HL-60 (cell line): ENCODE results near the gene STARD7.
A peak's percentile ranks its signal among the peaks of the same experiment; 100 is the strongest.

ENCODE experiments used
- DNase-seq, 2 experiments: peaks; one replicate each; pipeline ENCODE4 v3.0.0-alpha.2; 2010 to 2020; ENCODE audit warnings: low read depth in 1 of 2, low spot score in 1 of 2
- H3K27ac ChIP-seq: fragments of 250-450 bp; sonication (Bioruptor Pico); replicated peaks from 2 replicates; pipeline ENCODE4 v1.5.1; 2020; ENCODE audit warnings: mild to moderate bottlenecking, moderate library complexity
- H3K27me3 ChIP-seq: fragments of 250-450 bp; sonication (Bioruptor Pico); 2 replicates; pipeline ENCODE4 v1.5.1; 2021; ENCODE audit warnings: mild to moderate bottlenecking, moderate library complexity; ENCODE audit not compliant: insufficient read depth, poor library complexity, severe bottlenecking
- H3K4me3 ChIP-seq: replicated peaks from 2 replicates; pipeline ENCODE4 v1.5.1; 2011; ENCODE audit warnings: mild to moderate bottlenecking, control low read depth, low read length; ENCODE audit not compliant: insufficient read depth
- GABPA ChIP-seq: IDR thresholded peaks from 2 replicates; pipeline ENCODE4 v1.6.1; 2012; ENCODE audit warnings: low read depth
- POLR2AphosphoS5 ChIP-seq: IDR thresholded peaks from 2 replicates; pipeline ENCODE4 v1.6.1; 2012; ENCODE audit warnings: low read depth
- SPI1 ChIP-seq: IDR thresholded peaks from 2 replicates; pipeline ENCODE4 v1.6.1; 2012; ENCODE audit warnings: low read depth, mild to moderate bottlenecking, borderline replicate concordance
- TF ChIP-seq, protein P1 (sequence below): IDR thresholded peaks from one replicate; pipeline ENCODE4 v1.5.1; 2011; ENCODE audit warnings: low read length, control low read depth, inconsistent platforms; ENCODE audit not compliant: insufficient read depth
- TF ChIP-seq, protein P2 (sequence below): IDR thresholded peaks from 2 replicates; pipeline ENCODE4 v1.6.1; 2012; ENCODE audit warnings: low read depth; ENCODE audit not compliant: insufficient replicate concordance

The STARD7 gene

GRCh38 chr2:96145848-96146152 lies 62.8 kb downstream of the STARD7 start:
- TF ChIP-seq, protein P1, sequence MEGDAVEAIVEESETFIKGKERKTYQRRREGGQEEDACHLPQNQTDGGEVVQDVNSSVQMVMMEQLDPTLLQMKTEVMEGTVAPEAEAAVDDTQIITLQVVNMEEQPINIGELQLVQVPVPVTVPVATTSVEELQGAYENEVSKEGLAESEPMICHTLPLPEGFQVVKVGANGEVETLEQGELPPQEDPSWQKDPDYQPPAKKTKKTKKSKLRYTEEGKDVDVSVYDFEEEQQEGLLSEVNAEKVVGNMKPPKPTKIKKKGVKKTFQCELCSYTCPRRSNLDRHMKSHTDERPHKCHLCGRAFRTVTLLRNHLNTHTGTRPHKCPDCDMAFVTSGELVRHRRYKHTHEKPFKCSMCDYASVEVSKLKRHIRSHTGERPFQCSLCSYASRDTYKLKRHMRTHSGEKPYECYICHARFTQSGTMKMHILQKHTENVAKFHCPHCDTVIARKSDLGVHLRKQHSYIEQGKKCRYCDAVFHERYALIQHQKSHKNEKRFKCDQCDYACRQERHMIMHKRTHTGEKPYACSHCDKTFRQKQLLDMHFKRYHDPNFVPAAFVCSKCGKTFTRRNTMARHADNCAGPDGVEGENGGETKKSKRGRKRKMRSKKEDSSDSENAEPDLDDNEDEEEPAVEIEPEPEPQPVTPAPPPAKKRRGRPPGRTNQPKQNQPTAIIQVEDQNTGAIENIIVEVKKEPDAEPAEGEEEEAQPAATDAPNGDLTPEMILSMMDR: no peak
- TF ChIP-seq, protein P2, sequence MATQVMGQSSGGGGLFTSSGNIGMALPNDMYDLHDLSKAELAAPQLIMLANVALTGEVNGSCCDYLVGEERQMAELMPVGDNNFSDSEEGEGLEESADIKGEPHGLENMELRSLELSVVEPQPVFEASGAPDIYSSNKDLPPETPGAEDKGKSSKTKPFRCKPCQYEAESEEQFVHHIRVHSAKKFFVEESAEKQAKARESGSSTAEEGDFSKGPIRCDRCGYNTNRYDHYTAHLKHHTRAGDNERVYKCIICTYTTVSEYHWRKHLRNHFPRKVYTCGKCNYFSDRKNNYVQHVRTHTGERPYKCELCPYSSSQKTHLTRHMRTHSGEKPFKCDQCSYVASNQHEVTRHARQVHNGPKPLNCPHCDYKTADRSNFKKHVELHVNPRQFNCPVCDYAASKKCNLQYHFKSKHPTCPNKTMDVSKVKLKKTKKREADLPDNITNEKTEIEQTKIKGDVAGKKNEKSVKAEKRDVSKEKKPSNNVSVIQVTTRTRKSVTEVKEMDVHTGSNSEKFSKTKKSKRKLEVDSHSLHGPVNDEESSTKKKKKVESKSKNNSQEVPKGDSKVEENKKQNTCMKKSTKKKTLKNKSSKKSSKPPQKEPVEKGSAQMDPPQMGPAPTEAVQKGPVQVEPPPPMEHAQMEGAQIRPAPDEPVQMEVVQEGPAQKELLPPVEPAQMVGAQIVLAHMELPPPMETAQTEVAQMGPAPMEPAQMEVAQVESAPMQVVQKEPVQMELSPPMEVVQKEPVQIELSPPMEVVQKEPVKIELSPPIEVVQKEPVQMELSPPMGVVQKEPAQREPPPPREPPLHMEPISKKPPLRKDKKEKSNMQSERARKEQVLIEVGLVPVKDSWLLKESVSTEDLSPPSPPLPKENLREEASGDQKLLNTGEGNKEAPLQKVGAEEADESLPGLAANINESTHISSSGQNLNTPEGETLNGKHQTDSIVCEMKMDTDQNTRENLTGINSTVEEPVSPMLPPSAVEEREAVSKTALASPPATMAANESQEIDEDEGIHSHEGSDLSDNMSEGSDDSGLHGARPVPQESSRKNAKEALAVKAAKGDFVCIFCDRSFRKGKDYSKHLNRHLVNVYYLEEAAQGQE: no peak
- TF ChIP-seq SPI1 (no peak), POLR2AphosphoS5 (no peak), GABPA (no peak)
- H3K27me3 ChIP-seq: no peaks in the 10 kb centered on the region
- peak overlapping the region; percentile 91 for H3K27ac ChIP-seq
- no peak for DNase-seq
- H3K4me3 ChIP-seq: peak overlapping the region; percentile 58

- H3K27me3 ChIP-seq: no peaks in the 10 kb centered on the region
- TF ChIP-seq POLR2AphosphoS5 (peak; percentile 96), SPI1 (peak; percentile 63; the same call in 1 of the 2 replicates)
- TF ChIP-seq, protein P2: peak; percentile 69
- TF ChIP-seq, protein P1: no peak
- peak; percentile 90 to 92 for DNase-seq
- H3K4me3 ChIP-seq: peak within 1 kb of the TSS; percentile 58
- H3K27ac ChIP-seq: peak within 1 kb of the TSS; percentile 91
These were observed 63.4 kb downstream of the STARD7 start, which contains the start of gene DUSP2 for GRCh38 chr2:96145036-96145847. DUSP2 (minus strand) TSS chr2:96145440; CDS start chr2:96145354, 86 bp downstream.

GRCh38 chr2:96144481-96145035 lies 64.1 kb downstream of the STARD7 start:
- peak overlapping the region; percentile 58 for H3K4me3 ChIP-seq
- no peak for TF ChIP-seq SPI1
- no peak for TF ChIP-seq GABPA
- TF ChIP-seq, protein P1: no peak
- TF ChIP-seq, protein P2: no peak
- no peak for TF ChIP-seq POLR2AphosphoS5
- peak overlapping the region; percentile 91 for H3K27ac ChIP-seq
- DNase-seq: no peak
- H3K27me3 ChIP-seq: no peaks in the 10 kb centered on the region
